ENCODE results near the gene FIP1L1.

The FIP1L1 gene

DNA sequence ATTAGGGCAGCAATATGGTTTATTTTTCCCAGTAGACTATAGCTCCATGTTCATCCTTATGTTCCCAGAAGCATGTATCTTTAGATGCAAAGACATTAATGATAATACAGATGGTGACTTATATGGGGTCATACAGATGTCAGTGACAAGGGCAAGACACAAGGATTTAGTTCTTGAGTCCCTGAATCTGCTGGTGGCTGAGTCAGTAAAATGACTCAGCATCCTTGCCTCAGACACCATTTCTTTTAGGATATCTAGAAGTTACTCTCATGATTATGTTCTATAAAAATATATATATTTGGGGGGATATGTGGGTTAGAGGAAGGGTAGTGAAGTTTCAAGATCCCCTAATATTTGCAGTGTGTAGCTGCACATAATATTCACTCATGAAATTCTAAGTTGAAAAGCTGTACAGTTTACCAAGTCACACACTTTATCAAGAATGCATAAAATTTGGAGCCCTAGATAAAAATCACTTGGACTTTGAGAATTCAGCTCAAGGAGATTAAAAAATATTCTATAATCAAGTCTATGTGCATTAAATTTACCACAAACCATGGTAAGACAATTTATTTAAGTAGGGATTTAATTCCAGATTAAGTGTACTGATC lies 111.9 kb downstream of the FIP1L1 start:
- no peaks in the 10 kb centered on the region for H3K79me2 ChIP-seq
- TF ChIP-seq, protein P1, sequence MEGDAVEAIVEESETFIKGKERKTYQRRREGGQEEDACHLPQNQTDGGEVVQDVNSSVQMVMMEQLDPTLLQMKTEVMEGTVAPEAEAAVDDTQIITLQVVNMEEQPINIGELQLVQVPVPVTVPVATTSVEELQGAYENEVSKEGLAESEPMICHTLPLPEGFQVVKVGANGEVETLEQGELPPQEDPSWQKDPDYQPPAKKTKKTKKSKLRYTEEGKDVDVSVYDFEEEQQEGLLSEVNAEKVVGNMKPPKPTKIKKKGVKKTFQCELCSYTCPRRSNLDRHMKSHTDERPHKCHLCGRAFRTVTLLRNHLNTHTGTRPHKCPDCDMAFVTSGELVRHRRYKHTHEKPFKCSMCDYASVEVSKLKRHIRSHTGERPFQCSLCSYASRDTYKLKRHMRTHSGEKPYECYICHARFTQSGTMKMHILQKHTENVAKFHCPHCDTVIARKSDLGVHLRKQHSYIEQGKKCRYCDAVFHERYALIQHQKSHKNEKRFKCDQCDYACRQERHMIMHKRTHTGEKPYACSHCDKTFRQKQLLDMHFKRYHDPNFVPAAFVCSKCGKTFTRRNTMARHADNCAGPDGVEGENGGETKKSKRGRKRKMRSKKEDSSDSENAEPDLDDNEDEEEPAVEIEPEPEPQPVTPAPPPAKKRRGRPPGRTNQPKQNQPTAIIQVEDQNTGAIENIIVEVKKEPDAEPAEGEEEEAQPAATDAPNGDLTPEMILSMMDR (IDR thresholded peaks at IDR 0.05) = no peak
- H3K9me3 ChIP-seq (ENCODE audit: control insufficient read depth, low read length) = no peaks in the 10 kb centered on the region
- no peak overlapping the region for H3K27ac ChIP-seq
- no peaks in the 10 kb centered on the region for H3K4me1 ChIP-seq
- no peak overlapping the region for H3K9ac ChIP-seq
- no peak overlapping the region for H3K4me2 ChIP-seq (ENCODE audit: low read length)
- H3K36me3 ChIP-seq (ENCODE audit: control insufficient read depth, insufficient read depth, low read length) = no peaks in the 10 kb centered on the region
- no peak overlapping the region for H2AFZ ChIP-seq
- no peaks in the 10 kb centered on the region for H3K27me3 ChIP-seq (ENCODE audit: control insufficient read depth, insufficient read depth, low read length)
- no peak overlapping the region for H3K4me3 ChIP-seq (ENCODE audit: low read depth, low read length)

DNA sequence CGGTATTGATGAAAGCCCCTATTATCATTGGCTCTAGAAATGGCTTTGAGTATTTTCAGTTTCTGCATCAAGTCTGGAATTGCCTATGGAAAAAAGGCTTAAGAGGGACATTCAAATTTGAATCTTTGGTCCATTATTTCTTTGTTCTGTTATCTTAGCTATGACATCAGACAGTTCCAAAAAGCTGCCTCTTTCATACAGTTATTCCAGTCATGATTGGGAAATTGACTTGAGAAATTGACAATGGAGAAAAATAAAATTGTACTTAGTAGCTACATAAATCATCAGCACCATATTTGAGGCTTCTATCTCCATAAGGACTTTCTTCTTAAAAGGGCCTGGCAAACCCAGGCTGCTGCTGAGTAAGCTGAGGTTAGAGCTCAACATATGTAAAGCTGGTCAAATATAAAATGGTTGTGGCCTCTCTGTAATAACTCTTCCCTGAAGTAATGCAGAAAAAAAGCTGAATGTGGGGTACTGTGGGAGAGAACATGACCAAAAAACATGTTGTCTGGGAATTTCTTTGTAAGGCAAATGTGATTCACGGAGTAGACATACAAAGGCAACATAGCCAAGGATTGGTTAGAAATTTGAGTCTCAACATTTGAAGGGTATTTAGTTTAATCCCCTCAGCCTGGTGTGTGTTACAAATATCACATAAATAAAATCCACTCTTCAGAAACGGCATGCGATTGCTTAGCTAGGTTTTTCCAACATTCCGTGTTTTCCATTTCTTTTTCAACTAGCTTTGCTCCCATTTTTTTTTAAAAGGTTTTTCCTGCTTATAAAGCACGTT lies 112.9 kb downstream of the FIP1L1 start:
- TF ChIP-seq, protein P1 (IDR thresholded peaks at IDR 0.05) = no peak
- H3K9ac ChIP-seq = no peak overlapping the region
- no peak overlapping the region for H3K4me3 ChIP-seq (ENCODE audit: low read depth, low read length)
- H3K27me3 ChIP-seq (ENCODE audit: control insufficient read depth, insufficient read depth, low read length) = no peaks in the 10 kb centered on the region
- H3K4me1 ChIP-seq = no peaks in the 10 kb centered on the region
- H3K4me2 ChIP-seq (ENCODE audit: low read length) = no peak overlapping the region
- H3K36me3 ChIP-seq (ENCODE audit: control insufficient read depth, insufficient read depth, low read length) = no peaks in the 10 kb centered on the region
- no peak overlapping the region for H3K27ac ChIP-seq
- no peaks in the 10 kb centered on the region for H3K79me2 ChIP-seq
- no peaks in the 10 kb centered on the region for H3K9me3 ChIP-seq (ENCODE audit: control insufficient read depth, low read length)
- no peak overlapping the region for H2AFZ ChIP-seq

DNA sequence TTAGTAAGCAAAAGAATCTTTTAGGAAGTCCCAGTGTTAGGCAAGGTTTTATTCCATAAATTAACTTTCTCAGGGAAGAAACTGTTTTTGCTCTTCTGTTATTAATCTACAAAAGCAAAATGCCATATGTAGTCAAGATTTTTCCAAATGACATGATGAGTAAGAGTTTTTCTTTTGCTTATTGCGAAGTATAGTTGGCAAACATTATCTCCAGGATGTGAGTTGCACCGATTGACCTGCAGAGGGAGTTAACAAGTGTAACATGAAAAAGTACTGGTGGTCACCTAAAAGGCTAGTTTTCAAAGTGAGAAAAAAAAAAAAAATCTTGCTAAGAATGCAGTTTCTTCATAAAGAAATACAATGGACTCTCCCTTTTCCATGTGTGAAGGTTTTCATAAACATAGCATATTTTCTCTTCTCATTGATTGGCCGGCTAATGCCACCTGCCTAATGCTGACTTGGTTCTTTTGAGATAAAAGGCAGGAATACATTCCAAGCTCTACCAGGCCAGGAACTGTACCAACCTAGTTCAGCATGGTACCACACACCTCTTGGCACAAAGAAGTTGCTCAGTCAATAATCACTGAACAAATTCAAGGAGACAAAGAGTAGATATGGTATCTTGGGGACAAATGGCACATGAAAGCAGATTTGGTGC lies 113.7 kb downstream of the FIP1L1 start:
- Histone ChIP-seq H3K4me1 (no peaks in the 10 kb centered on the region), H3K9ac (no peak overlapping the region), H3K27me3 (ENCODE audit: control insufficient read depth, insufficient read depth, low read length) (no peaks in the 10 kb centered on the region), H3K4me3 (ENCODE audit: low read depth, low read length) (no peak overlapping the region), H3K27ac (no peak overlapping the region), H3K79me2 (no peaks in the 10 kb centered on the region), H3K36me3 (ENCODE audit: control insufficient read depth, insufficient read depth, low read length) (no peaks in the 10 kb centered on the region), H2AFZ (no peak overlapping the region), H3K9me3 (ENCODE audit: control insufficient read depth, low read length) (no peaks in the 10 kb centered on the region), H3K4me2 (ENCODE audit: low read length) (no peak overlapping the region)
- TF ChIP-seq, protein P1 (IDR thresholded peaks at IDR 0.05) = peak; percentile 60

DNA sequence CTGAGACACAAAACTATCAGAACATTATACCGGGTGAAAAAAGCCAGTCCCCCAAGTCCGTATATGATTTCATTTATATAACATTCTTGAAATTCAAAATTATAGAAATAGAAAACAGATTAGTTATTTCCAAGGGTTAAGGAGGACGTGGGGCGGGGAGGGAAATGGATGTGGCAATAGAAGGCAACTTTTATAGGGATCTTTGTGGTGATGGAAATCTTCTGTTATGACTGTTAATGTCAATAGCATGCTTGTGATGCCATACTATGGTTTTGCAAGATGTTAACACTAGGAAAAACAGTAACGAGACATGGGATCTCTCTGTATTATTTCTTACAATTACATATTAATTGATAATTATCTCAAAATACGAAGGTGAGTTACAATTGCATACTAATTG lies 117.4 kb downstream of the FIP1L1 start:
- no peak overlapping the region for H3K9ac ChIP-seq
- no peaks in the 10 kb centered on the region for H3K27me3 ChIP-seq (ENCODE audit: control insufficient read depth, insufficient read depth, low read length)
- no peak overlapping the region for H3K4me2 ChIP-seq (ENCODE audit: low read length)
- no peak overlapping the region for H2AFZ ChIP-seq
- no peaks in the 10 kb centered on the region for H3K4me1 ChIP-seq
- H3K27ac ChIP-seq = no peak overlapping the region
- no peak overlapping the region for H3K4me3 ChIP-seq (ENCODE audit: low read depth, low read length)
- H3K9me3 ChIP-seq (ENCODE audit: control insufficient read depth, low read length) = no peaks in the 10 kb centered on the region
- H3K79me2 ChIP-seq = no peaks in the 10 kb centered on the region
- no peaks in the 10 kb centered on the region for H3K36me3 ChIP-seq (ENCODE audit: control insufficient read depth, insufficient read depth, low read length)
- TF ChIP-seq, protein P1 (IDR thresholded peaks at IDR 0.05) = no peak
